ENCODE data around the gene CETN3. TPM values are rescaled to one million over a fixed set of nuclear protein-coding genes. Genes with fewer than 3 reads are reported as not detected.

Gene CETN3
- total and polyA plus RNA-seq, 9 of the 15 experiments (the other 6 are each of a cell fraction or from before 2014, with no cell fraction given): 43.3 to 113 (median 82.4) TPM

DNA sequence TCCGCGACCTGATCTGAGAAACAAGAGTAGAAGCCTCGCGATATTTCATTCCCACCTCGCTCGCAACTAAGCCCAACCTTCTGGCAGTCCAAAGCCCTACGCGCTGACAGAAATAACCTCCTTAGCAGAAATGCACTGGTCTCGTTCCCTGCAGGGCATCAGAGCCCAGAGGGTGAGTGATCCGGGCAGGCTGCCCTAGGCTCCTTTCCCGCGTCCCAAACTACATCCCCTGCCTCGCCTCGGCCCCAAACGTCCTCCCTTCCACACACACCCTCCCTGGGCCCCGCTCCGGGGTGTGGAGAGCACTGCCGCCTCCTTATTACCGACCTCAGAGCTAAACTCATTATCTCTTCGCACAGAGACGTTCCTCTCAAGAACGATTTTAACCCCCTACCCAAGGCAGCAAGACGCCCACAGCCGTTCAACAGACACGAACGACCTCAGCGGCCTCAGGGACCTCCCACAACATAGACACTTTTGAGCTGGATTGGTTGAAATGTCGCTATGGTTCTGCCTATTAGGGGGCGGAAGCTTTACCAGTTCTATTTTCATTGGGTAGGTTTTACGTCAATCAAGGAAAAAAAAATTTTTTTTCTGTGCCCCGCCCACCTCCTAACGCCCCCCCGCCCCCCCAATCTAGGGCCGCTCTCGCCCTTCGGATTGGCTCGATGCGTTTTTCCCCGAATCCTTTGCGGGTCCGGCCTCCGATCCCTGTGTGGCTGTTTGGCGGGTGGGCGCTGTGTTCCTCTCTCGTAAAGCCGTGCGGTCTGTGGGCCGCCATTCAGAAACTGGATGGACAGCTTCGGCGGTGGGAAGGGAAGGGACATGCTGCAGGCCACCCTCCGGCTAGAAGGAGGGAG lies at the start of gene CETN3 (continued):
- TF ChIP-seq ZNF124 (CRISPR knock-in tag; IDR thresholded peaks at IDR 0.05) (no peak), CBX1 (IDR thresholded peaks at IDR 0.05; ENCODE audit: low read depth) (peak; percentile 93; the same call in 1 of the 2 replicates), MYNN (IDR thresholded peaks at IDR 0.05) (no peak), MYNN (CRISPR knock-in tag; IDR thresholded peaks at IDR 0.05) (no peak), NEUROD1 (IDR thresholded peaks at IDR 0.05; ENCODE audit: borderline replicate concordance, low read depth, low read length, partially characterized antibody) (peak; percentile 87), GATAD2A (IDR thresholded peaks at IDR 0.05) (no peak), RFX7 (CRISPR knock-in tag; IDR thresholded peaks at IDR 0.05) (no peak), POLR2A (conservative IDR thresholded peaks at IDR 0.05) (peak; percentile 99), FOSL1 (tag; conservative IDR thresholded peaks at IDR 0.05) (no peak), CC2D1A (IDR thresholded peaks at IDR 0.05) (peak; percentile 12; the same call in 1 of the 2 replicates), HNRNPLL (IDR thresholded peaks at IDR 0.05; ENCODE audit: low read depth, low read length, poor library complexity, severe bottlenecking) (no peak)
- TF ChIP-seq, protein P1, sequence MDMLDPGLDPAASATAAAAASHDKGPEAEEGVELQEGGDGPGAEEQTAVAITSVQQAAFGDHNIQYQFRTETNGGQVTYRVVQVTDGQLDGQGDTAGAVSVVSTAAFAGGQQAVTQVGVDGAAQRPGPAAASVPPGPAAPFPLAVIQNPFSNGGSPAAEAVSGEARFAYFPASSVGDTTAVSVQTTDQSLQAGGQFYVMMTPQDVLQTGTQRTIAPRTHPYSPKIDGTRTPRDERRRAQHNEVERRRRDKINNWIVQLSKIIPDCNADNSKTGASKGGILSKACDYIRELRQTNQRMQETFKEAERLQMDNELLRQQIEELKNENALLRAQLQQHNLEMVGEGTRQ (CRISPR knock-in tag; IDR thresholded peaks at IDR 0.05): no peak
- TF ChIP-seq, protein P2, sequence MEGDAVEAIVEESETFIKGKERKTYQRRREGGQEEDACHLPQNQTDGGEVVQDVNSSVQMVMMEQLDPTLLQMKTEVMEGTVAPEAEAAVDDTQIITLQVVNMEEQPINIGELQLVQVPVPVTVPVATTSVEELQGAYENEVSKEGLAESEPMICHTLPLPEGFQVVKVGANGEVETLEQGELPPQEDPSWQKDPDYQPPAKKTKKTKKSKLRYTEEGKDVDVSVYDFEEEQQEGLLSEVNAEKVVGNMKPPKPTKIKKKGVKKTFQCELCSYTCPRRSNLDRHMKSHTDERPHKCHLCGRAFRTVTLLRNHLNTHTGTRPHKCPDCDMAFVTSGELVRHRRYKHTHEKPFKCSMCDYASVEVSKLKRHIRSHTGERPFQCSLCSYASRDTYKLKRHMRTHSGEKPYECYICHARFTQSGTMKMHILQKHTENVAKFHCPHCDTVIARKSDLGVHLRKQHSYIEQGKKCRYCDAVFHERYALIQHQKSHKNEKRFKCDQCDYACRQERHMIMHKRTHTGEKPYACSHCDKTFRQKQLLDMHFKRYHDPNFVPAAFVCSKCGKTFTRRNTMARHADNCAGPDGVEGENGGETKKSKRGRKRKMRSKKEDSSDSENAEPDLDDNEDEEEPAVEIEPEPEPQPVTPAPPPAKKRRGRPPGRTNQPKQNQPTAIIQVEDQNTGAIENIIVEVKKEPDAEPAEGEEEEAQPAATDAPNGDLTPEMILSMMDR (IDR thresholded peaks at IDR 0.05 in 2 of 3, conservative IDR thresholded peaks at IDR 0.05 in 1 of 3; ENCODE audit: insufficient read depth in 2 of 3, low read depth in 1 of 3, low read length in 3 of 3): 0 out of 6 replicates have a peak, but pooled peaks of 1 of the 3 experiments have one; percentile 3
- TF ChIP-seq, protein P3, sequence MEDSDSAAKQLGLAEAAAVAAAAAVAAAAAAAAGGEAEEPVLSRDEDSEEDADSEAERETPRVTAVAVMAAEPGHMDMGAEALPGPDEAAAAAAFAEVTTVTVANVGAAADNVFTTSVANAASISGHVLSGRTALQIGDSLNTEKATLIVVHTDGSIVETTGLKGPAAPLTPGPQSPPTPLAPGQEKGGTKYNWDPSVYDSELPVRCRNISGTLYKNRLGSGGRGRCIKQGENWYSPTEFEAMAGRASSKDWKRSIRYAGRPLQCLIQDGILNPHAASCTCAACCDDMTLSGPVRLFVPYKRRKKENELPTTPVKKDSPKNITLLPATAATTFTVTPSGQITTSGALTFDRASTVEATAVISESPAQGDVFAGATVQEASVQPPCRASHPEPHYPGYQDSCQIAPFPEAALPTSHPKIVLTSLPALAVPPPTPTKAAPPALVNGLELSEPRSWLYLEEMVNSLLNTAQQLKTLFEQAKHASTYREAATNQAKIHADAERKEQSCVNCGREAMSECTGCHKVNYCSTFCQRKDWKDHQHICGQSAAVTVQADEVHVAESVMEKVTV (CRISPR knock-in tag; IDR thresholded peaks at IDR 0.05): peak; percentile 25; the same call in 1 of the 2 replicates
- TF ChIP-seq, protein P4, sequence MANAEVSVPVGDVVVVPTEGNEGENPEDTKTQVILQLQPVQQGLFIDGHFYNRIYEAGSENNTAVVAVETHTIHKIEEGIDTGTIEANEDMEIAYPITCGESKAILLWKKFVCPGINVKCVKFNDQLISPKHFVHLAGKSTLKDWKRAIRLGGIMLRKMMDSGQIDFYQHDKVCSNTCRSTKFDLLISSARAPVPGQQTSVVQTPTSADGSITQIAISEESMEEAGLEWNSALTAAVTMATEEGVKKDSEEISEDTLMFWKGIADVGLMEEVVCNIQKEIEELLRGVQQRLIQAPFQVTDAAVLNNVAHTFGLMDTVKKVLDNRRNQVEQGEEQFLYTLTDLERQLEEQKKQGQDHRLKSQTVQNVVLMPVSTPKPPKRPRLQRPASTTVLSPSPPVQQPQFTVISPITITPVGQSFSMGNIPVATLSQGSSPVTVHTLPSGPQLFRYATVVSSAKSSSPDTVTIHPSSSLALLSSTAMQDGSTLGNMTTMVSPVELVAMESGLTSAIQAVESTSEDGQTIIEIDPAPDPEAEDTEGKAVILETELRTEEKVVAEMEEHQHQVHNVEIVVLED (CRISPR knock-in tag; IDR thresholded peaks at IDR 0.05): no peak
- TF ChIP-seq, protein P5, sequence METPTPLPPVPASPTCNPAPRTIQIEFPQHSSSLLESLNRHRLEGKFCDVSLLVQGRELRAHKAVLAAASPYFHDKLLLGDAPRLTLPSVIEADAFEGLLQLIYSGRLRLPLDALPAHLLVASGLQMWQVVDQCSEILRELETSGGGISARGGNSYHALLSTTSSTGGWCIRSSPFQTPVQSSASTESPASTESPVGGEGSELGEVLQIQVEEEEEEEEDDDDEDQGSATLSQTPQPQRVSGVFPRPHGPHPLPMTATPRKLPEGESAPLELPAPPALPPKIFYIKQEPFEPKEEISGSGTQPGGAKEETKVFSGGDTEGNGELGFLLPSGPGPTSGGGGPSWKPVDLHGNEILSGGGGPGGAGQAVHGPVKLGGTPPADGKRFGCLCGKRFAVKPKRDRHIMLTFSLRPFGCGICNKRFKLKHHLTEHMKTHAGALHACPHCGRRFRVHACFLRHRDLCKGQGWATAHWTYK (CRISPR knock-in tag; IDR thresholded peaks at IDR 0.05): peak; percentile 46; the same call in 1 of the 2 replicates
- TF ChIP-seq, protein P6, sequence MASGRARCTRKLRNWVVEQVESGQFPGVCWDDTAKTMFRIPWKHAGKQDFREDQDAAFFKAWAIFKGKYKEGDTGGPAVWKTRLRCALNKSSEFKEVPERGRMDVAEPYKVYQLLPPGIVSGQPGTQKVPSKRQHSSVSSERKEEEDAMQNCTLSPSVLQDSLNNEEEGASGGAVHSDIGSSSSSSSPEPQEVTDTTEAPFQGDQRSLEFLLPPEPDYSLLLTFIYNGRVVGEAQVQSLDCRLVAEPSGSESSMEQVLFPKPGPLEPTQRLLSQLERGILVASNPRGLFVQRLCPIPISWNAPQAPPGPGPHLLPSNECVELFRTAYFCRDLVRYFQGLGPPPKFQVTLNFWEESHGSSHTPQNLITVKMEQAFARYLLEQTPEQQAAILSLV (tag; IDR thresholded peaks at IDR 0.05): no peak

Measured in K562 (cell line).